ENCODE data around the gene SLC25A33.

DNA sequence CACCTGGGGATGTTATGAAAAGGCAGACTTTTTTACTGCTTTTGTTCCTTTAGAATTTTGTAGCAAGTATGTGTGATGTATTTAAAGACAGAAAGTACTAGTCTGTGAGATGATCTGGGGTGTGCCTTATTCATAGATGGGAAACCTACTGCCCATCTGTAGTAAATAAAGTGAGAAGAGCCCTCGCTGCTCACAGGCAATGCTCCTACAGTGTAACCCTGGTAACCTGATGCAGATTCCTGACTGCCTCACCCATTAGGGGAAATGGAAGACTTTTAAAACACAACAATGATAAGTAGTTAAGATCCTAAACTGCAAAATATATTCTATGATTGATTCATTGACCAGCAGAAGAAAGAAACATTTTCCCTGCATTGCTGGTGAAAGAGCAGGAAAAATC lies 30.0 kb downstream of the SLC25A33 start:
- TF ChIP-seq GABPB1 (CRISPR knock-in tag; IDR thresholded peaks at IDR 0.05) (no peak), TCF7 (CRISPR knock-in tag; IDR thresholded peaks at IDR 0.05; ENCODE audit: low read depth) (no peak), TEAD4 (CRISPR knock-in tag; IDR thresholded peaks at IDR 0.05) (no peak), SP1 (CRISPR knock-in tag; conservative IDR thresholded peaks at IDR 0.05) (no peak)
- TF ChIP-seq, protein P1, sequence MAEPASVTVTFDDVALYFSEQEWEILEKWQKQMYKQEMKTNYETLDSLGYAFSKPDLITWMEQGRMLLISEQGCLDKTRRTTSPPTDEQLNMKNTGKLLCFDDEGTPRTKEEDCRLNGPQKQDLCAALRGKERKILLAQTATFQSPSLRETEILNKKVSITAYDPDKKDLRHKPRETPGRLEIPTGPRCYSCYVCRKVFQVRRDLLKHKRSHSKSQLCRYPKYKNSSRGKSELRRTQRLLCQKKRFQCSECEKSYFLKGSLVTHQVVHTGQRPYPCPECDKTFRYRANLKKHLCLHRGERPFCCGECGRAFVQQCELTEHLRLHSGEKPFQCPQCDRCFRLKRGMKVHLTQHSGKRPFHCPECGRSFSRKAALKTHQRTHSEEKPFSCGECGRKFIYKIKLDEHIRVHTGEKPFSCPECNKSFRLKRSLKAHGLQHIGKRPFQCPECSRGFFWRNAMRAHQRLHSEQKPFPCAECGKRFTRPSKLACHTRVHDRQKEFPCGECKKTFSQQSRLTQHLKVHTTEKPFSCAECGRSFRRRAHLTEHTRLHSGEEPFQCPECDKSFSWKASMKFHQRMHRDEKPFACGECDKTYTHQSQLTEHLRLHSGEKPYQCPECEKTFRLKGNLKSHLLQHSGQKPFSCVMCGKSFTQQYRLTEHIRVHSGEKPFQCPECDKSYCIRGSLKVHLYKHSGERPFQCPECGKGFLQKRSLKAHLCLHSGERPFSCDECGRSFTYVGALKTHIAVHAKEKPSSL (CRISPR knock-in tag; conservative IDR thresholded peaks at IDR 0.05): no peak

All from WTC11 (cell line).